Daoy (cell line): ENCODE data around the gene GPHN. TPM values are rescaled to one million over a fixed set of nuclear protein-coding genes. Genes with fewer than 3 reads are reported as not detected.
A peak's percentile ranks its signal among the peaks of the same experiment; 100 is the strongest.

Experiments used
- DNase-seq: peaks from one replicate; pipeline ENCODE4 v3.0.0-alpha.2; 2015; ENCODE audit warnings: low read depth
- total RNA-seq: library from RNA; depleted of rRNA; stranded (reverse); fragments of >200 nt; shearing (Covaris generic); gene quantifications from 2 replicates; pipeline ENCODE4 v1.2.3, GENCODE V29; 2014; rRNA removed

Gene GPHN
- total RNA-seq, 1 experiment from 2014 or later: 21.9 TPM

DNA sequence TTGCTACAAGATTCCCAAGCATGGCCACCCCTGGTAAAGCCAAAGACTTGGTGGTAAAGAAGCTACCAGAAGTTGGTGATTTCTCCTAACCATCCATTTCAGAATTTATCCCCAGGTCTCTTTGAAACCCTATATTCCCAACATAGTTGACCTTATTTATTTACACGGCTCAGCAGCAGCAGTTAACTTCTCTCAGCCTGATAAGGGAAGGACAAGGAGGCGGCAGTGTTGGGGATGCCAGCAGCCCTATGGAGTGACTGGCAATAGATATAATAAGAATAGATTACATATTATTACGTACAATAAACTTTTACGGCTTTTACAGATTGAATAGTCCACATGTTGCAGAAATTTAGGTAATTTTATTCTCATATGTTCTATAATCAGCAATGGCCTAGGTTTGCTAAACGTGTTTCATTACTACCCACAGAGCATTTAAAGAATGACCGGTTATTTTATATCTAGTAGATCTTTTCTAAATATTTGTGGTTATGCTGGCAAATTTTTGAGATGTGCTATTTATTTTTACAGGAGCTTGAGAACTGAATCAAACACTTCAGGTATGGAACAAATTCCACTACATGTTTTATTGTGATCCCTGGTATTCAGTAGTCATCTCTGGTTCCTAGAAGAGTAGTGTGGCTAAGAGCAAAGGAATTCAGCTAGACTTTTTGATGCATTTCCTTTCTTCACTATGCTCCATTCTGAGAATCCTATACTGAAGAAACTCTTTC is 713.5 kb downstream of the GPHN start:
- peak; percentile 61 for DNase-seq

DNA sequence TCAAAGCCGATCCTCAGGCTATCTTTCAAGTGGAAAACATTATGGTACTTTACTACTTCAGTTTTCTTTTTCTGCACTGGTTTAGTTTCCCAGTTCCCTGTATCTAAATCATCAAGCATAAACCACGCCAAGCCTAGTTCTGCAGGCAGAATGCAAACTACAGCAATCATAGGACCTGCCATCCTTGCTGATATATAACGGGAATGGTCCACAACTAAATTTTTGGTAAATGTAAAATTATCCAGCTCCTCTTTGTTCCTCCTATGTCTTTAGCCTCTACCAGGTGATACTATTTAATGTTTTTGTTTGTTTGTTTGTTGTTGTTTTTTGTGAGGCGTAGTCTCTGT is 714.0 kb downstream of the GPHN start:
- DNase-seq: no peak

DNA sequence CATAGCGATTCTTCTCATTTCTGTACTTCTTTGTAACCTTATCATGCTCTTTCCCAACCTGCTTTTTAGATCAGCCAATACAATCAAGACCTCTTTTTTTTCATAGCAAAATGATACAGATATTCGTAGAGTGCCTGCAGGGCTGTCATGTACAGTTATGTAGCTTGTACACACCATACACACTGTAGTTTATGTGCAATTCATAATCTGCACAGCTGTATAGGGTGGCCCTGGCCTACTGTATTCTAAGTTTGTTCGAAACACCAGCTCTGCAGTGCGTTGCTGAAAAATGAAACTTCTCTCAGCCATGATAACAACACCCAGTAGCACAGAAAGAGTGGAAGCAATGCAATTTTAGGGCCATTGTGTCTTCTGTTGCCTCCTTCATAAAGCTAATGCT is 717.6 kb downstream of the GPHN start:
- no peak for DNase-seq

DNA sequence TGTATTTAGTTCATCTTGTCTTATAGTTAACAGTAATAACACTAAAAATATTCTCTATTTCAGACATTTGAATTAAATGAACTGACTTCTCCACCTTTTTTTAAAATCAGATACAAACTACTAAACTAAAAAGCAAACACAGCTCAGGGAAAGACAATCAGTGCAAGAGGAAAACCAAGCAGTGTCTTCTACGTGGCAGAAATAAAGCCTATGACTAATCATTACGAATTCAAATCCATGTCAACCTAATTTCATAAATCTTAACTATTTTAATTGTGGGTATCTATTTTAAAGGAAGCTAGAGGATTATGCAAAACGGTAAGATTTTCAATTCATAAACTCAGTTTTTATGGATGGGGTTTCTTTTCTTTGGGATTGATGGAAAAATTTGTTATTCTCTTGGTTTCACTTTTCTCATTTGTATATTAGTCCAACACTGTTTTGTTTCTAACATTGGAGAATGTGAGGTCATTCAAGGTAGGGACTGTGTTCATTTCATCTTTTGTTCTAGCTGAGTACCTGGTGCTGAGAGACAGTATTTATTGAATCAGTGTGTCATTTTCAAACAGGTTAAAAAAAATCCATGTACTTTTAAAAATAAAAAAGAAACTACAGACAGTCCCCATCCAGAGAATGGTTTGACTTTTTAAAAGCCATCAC is 720.5 kb downstream of the GPHN start:
- peak; percentile 17 for DNase-seq

Other genes with a start within 250 kb of the GPHN start
- not detected in 2 replicates for gene CCDC196, start 21.8 kb upstream of the GPHN start, total RNA-seq